GM18519 (cell line): Measurements from ENCODE around the gene ITIH5.

Source experiments
- ATAC-seq: cut with Tn5 transposase; IDR thresholded peaks from one replicate; pipeline ENCODE4 v1.9.1; 2021; ENCODE audit warnings: mild to moderate bottlenecking, moderate library complexity; ENCODE audit not compliant: unreplicated experiment, low FRiP score

Gene ITIH5

GRCh38 chr10:7635408-7636125 lies 31.2 kb downstream of the ITIH5 start:
- ATAC-seq: no peak

DNA sequence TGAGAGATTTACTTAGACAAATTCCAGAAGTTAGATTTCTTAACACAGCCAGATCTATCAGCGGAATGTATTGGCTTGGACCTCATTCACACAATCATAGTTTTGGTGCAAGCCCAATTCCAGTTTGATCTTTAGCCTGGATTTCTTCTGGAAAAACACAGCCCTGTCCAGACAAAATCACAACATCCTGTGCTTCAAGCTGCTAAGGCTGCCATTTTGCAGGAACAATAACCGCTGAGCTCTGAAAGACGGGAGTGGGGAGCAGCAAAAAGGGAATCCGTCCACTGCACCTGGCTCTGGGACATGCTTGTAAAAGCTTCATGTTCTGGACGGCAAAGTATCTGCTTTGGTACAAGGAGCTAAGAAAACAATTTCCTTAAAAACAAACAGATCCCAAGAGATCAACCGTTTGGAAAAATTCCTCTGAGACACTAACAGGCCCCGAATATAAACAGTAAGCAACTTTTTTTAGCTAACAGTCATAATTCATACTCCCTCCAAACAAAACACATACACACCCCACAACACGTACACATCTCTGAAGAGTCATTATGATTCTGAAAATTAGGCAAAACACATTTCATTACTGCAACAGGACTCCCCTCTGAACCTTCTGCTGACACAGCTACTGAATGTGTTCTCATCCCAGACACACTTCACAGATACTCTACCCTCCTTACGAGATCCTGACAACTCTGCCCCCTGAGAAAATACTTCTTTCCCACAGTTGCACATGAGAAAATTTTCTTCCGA lies 32.4 kb downstream of the ITIH5 start:
- no peak for ATAC-seq

DNA sequence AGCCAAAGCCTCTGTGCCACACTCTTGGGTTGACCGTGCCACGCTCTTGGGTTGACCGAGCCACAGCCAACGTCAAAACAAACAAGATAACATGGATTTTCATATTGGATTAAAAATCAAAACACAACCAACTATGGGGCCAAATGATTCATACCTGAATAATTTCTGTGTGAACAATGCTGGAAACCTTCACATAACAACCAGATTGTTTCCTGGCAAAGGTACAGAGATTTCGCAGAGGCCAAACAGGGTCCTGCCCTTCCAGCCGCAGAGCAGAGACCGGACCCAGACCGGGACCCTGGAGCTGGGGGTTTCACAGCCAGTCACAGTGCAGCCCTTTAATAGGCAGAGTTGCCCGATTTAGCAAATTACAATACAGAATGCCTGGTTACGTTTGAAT lies 40.5 kb downstream of the ITIH5 start:
- no peak for ATAC-seq

- ATAC-seq: no peak
These were observed 40.9 kb downstream of the ITIH5 start for GRCh38 chr10:7625836-7626235.

DNA sequence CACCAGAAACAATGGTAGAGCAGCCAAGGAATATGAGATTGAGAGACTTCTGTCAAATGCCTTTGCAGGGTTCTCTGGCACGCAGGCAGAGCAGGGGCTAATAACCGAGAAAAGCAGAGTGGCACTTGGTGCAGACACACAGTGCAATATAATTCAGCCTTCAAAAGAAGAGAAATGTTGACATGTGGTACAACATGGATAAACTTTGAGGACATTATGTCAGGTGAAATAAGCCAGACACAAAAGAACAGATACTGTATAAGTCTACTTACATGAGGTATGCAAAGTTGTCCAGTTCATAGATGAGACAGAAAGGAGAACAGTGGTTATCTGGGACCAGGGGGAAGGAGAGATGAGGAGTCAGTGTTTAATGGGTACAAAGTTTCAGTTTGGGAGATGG lies 41.8 kb downstream of the ITIH5 start:
- ATAC-seq: no peak

GRCh38 chr10:7622969-7623368 lies 43.8 kb downstream of the ITIH5 start:
- no peak for ATAC-seq

DNA sequence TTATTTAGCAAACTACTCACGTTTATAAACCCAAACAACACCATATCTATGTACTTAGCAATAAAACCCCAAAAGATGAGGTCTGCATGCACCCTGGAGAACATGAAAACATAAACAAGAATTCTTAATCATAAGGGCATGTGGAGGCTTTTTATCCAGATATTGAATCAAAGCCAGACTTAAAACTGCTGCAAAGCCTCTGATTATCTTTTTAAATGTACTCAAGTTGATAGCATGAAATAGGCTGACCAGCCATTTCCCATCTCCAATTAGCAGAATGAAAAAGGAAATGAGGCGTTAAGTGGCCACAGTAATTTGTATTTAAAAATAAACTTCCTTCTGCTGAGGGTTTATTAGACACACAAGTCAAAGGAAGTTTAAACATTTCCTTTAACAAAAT lies 48.3 kb downstream of the ITIH5 start:
- no peak for ATAC-seq

GRCh38 chr10:7611909-7612308 lies 54.9 kb downstream of the ITIH5 start:
- no peak for ATAC-seq

- ATAC-seq: no peak
These were observed 55.9 kb downstream of the ITIH5 start for GRCh38 chr10:7610651-7611389.

DNA sequence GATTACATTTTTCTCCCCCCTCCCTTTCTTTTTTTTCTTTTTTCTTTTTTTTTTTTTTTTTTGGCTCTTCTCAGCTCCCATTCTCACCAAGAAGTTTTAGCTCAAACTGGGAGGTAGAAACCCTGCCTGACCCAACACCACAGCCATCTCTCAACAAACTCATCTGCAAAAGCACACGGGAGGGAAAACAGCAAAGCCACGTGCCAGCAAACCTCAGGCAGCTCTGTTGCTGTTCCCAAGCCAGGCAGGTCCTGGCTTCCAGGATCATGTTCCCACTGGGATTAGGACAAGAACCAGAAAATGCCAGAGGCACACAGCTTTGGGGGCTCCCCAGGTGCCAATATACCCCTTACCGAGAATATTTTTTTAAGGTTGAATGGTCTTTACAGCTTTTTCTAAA lies 56.7 kb downstream of the ITIH5 start:
- ATAC-seq: no peak

GRCh38 chr10:7609556-7609955 lies 57.2 kb downstream of the ITIH5 start:
- no peak for ATAC-seq

GRCh38 chr10:7608001-7608400 lies 58.8 kb downstream of the ITIH5 start:
- ATAC-seq: no peak

DNA sequence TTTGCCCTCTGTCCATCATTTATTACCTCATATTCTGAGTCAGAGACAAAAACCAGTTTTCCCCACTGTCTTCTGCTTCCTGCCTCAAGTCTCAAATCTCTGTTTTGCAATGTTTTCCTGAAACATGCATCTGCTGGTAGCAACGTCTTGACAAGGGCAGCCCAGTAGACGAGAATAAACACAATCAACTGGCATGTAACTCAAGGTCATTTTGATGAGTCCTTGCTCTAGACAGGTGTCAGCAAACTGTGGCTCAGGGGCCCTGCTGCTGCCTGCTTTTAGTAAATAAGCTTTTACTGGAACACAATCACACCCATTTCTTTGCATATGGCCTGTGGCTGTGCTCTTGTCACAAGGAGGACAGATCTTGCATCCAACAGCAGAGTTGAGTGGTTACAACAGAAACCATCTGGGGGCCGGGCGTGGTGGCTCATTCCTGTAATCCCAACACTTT lies 59.8 kb downstream of the ITIH5 start:
- no peak for ATAC-seq

DNA sequence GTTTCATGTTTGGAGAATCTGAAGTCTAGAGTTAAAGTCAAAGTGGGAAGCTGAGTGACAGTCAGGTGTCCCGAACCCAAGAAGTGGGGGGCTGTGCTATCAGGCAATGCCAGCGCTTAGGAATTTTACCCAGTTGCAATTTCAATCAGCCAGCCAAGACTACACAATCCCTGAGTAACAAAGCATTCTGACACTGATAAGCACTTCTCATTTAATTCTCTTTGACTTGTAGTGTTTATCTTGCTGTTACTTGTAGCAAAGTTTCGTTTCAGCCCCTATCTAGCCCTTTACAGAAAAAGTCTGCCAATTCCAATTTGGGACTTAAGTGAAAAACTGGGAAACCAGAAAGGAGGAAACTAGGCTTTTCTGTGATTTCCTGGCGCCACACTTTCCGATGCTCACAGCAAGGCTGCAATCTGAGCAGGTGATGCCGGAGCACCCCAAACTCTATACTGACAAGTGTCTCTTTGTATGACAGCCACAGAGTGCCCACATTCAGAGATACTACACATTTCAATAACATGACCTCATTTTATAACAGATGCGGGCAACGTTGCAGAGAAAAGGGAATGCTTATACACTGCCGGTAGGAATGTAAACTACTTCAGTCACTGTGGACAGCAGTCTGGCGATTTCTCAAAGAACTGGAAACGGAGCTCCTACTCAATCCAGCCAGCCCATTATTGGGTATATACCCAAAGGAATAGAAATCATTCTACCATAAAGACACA lies 61.0 kb downstream of the ITIH5 start:
- no peak for ATAC-seq

DNA sequence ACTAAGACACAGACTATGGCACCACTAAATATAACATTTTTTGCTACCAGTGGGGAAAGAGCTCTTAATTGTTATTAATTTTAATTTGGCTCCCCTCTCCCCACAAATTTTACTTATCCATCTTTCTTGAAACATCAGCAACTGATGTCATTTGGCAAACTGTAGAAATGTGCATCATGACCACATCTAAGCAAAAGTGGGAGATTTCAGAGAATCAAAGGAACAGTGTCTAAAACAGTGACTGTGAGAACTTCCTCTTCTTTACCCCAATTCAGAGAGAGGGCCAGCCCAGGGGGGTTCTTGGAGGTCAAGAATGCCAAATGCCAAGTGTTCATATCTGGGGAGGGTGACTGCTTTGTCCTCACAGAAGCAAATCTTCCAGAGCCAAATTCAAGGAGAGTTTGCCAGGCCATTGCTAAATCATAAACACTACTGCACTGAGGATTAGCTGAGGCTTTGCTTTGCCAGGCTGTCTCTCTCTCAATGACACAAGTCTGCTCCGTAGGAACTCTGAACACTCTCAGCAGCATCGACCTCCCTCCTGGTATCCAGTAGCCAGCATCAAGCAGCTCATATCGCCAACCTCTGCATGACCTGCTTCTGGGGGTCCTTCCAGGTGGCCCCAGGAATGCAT lies 65.6 kb downstream of the ITIH5 start:
- ATAC-seq: no peak

GRCh38 chr10:7598771-7599170 lies 68.0 kb downstream of the ITIH5 start:
- no peak for ATAC-seq

- ATAC-seq: no peak
These were observed 70.4 kb downstream of the ITIH5 start for GRCh38 chr10:7596356-7596755.

GRCh38 chr10:7593905-7594304 lies 72.9 kb downstream of the ITIH5 start:
- no peak for ATAC-seq

DNA sequence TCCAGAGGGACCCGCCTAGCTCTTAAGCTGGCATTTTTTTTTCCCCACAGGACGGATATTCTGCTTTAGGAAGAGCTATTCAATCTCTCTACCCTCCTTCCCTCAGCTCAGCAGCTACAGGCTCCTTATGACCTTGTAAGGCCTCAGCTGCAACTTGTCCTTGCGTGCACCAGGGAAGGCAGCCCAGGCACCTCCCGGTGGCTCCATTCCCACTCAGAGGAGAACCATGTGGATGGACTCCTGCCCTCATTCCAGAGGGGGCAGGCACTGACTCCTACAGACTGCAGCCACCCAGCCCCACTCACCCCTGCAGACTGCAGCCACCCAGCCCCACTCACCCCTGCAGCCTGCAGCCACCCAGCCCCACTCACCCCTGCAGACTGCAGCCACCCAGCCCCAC lies 73.7 kb downstream of the ITIH5 start:
- ATAC-seq: no peak

DNA sequence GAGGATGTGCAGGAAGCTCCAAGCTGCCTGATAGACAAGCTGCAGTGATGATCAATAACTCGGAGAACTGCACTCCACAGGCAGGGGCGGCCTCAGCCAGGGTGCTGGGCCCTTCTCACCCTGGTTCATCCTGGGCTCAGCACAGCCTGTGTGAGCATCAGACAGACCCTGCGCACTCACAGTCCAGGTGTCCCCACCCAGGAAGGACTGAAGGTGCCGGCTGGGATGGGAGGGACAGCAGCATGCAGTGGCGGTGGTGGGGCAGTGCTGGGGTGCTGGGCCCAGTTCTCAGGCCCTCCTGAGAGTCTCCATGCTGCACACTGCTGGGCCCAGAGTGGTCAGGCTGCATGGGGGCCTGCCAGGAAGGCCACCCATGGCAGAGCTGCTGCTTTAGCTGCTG lies 74.1 kb downstream of the ITIH5 start:
- no peak for ATAC-seq
